Uterus (tissue), 4 donors: ENCODE measurements around the gene S1PR2. TPM values are rescaled to one million over a fixed set of nuclear protein-coding genes. Genes with fewer than 3 reads are reported as not detected.
"Not testable (repeated sequence)": the region's sequence is repeated elsewhere in the genome, so short reads cannot be mapped to it uniquely, and the experiment has no call there.

ENCODE experiments used
- DNase-seq, 2 donors: peaks; one replicate each; pipeline ENCODE4 v3.0.0-alpha.2; 2019 to 2020
- H3K27ac ChIP-seq, 2 donors: fragments of 200-600 bp; sonication (generic); 1 replicate in 1 of 2; 2 replicates in 1 of 2; pipeline ENCODE4 v1.5.1; 2016 to 2018
- H3K27me3 ChIP-seq, 2 donors: fragments of 200-600 bp; sonication (generic); one replicate each; pipeline ENCODE4 v1.5.1; 2018 to 2019; ENCODE audit warnings: control low read depth in 1 of 2
- H3K36me3 ChIP-seq, 2 donors: fragments of 200-600 bp; sonication (generic); one replicate each; pipeline ENCODE4 v1.5.1; 2019; ENCODE audit warnings: control low read depth in 1 of 2
- H3K4me1 ChIP-seq, 2 donors: fragments of 200-600 bp; sonication (generic); one replicate each; pipeline ENCODE4 v1.5.1; 2018 to 2019; ENCODE audit warnings: control low read depth in 1 of 2
- H3K4me3 ChIP-seq, 2 donors: fragments of 200-600 bp; sonication (generic); 1 replicate in 1 of 2; 2 replicates in 1 of 2; pipeline ENCODE4 v1.5.1; 2018 to 2019; ENCODE audit warnings: mild to moderate bottlenecking in 1 of 2
- H3K9me3 ChIP-seq, 2 donors: fragments of 200-600 bp; sonication (generic); one replicate each; pipeline ENCODE4 v1.5.1; 2019; ENCODE audit warnings: control low read depth in 1 of 2
- CTCF ChIP-seq, 4 experiments: fragments of 200-600 bp in 2 of 4; fragments of 450-650 bp in 2 of 4; sonication (generic) in 2 of 4; IDR thresholded peaks; one replicate each; pipeline ENCODE4 v1.5.1; 2016 to 2019; ENCODE audit warnings: antibody characterized with exemption in 4 of 4, mild to moderate bottlenecking in 2 of 4, moderate library complexity in 1 of 4
- POLR2A ChIP-seq, 2 donors: fragments of 450-650 bp; IDR thresholded peaks; one replicate each; pipeline ENCODE4 v1.6.1; 2016; ENCODE audit warnings: antibody characterized with exemption in 2 of 2, mild to moderate bottlenecking in 1 of 2, moderate library complexity in 1 of 2
- intact Hi-C: fragments of 100-400 bp; cut with DNase I; formaldehyde crosslinking; loops from one replicate; pipeline ENCODE4 v1.15.1; 2023; ENCODE audit warnings: low total_unique reads
- microRNA-seq: library from miRNA; unstranded; fragments of <30 nt; microRNA quantifications from one replicate; pipeline ENCODE4, GENCODE V29; 2016; ENCODE audit warnings: borderline microRNAs expressed, borderline replicate concordance
- small RNA-seq: library from RNA; depleted of rRNA; stranded (forward); fragments of <200 nt; gene quantifications from one replicate; pipeline ENCODE3, GENCODE V24; 2016
- total RNA-seq, 4 donors: library from RNA; depleted of rRNA in 3 of 4; stranded (reverse); fragments of >200 nt in 3 of 4; gene quantifications; one replicate each; pipeline versions ENCODE4 v1.1.0 to v1.2.4, GENCODE V29; 2014 to 2023
- donor health status: DM: yes; HTN: yes; CAD: no.

The S1PR2 gene
- total RNA-seq, 4 donors from 2014 or later = 1.3 to 32.5 (median 17.3) TPM

GRCh38 chr19:10182847-10183246 is 48.3 kb downstream of the S1PR2 start:
- Histone ChIP-seq H3K27ac (no peak overlapping the region), H3K27me3 (no peaks in the 10 kb centered on the region), H3K4me1 (no peaks in the 10 kb centered on the region), H3K36me3 (no peaks in the 10 kb centered on the region), H3K9me3 (no peaks in the 10 kb centered on the region), H3K4me3 (no peak overlapping the region)
- TF ChIP-seq POLR2A (IDR thresholded peaks at IDR 0.05) = no peak
- TF ChIP-seq CTCF (IDR thresholded peaks at IDR 0.05) = no peak
- intact Hi-C loops = no loop called here
- DNase-seq = no peak

GRCh38 chr19:10182076-10182475 is 49.1 kb downstream of the S1PR2 start:
- H3K4me3 ChIP-seq = no peak overlapping the region
- H3K9me3 ChIP-seq = no peaks in the 10 kb centered on the region
- TF ChIP-seq POLR2A (IDR thresholded peaks at IDR 0.05) = no peak
- no peak for TF ChIP-seq CTCF (IDR thresholded peaks at IDR 0.05)
- no peaks in the 10 kb centered on the region for H3K36me3 ChIP-seq
- no peak for DNase-seq
- H3K27me3 ChIP-seq = no peaks in the 10 kb centered on the region
- no peak overlapping the region for H3K27ac ChIP-seq
- no peaks in the 10 kb centered on the region for H3K4me1 ChIP-seq
- intact Hi-C loops = no loop called here

- TF ChIP-seq CTCF (IDR thresholded peaks at IDR 0.05) (no peak), POLR2A (IDR thresholded peaks at IDR 0.05) (no peak)
- Histone ChIP-seq H3K36me3 (no peaks in the 10 kb centered on the region), H3K9me3 (no peaks in the 10 kb centered on the region), H3K27me3 (no peaks in the 10 kb centered on the region), H3K4me3 (no peak overlapping the region), H3K27ac (no peak overlapping the region), H3K4me1 (no peaks in the 10 kb centered on the region)
- DNase-seq = no peak
- intact Hi-C loops = no loop called here
These were observed 50.7 kb downstream of the S1PR2 start for GRCh38 chr19:10180459-10180858.

GRCh38 chr19:10180024-10180423 is 51.1 kb downstream of the S1PR2 start:
- H3K9me3 ChIP-seq, H3K36me3 ChIP-seq, H3K27me3 ChIP-seq, H3K4me1 ChIP-seq, intact Hi-C loops, H3K4me3 ChIP-seq, H3K27ac ChIP-seq, DNase-seq: not testable (repeated sequence)

- no peak for DNase-seq
- Histone ChIP-seq H3K4me1 (no peaks in the 10 kb centered on the region), H3K9me3 (no peaks in the 10 kb centered on the region), H3K27ac (no peak overlapping the region), H3K36me3 (no peaks in the 10 kb centered on the region), H3K4me3 (no peak overlapping the region), H3K27me3 (no peaks in the 10 kb centered on the region)
- intact Hi-C loops = no loop called here
- TF ChIP-seq POLR2A (IDR thresholded peaks at IDR 0.05) (no peak), CTCF (IDR thresholded peaks at IDR 0.05) (no peak)
These were observed 57.6 kb downstream of the S1PR2 start for GRCh38 chr19:10173527-10173926.

Small RNA genes lying within 50 kb of the gene (microRNA-seq; reads per million reads assigned to microRNA genes)
- not detected for gene MIR4322

Small RNA genes lying within 50 kb of the gene (small RNA-seq; reads per million reads assigned to genes)
- not detected for gene MIR4322

Other genes with a start within 250 kb of the S1PR2 start
- gene COL5A3, start 220.8 kb downstream of the S1PR2 start, total RNA-seq = 10 to 100 TPM; 12.6 to 43.3 (median 25.6) TPM
- gene RDH8, start 217.8 kb downstream of the S1PR2 start, total RNA-seq = not detected
- gene SHFL, start 145.0 kb downstream of the S1PR2 start, total RNA-seq = 10 to 100 TPM; 23.2 to 79.2 (median 44.8) TPM
- gene ANGPTL6, start 128.7 kb downstream of the S1PR2 start, total RNA-seq = 1 to 10 TPM in 1 of 4 donors, not detected in 3; 5.5 TPM
- gene PPAN, start 125.0 kb downstream of the S1PR2 start, total RNA-seq = 10 to 100 TPM in 3 of 4 donors, 1 to 10 TPM in 1; 5.6 to 54.8 (median 26.1) TPM
- 10 to 100 TPM in 1 of 4 donors, 1 to 10 TPM in 2, under 1 TPM in 1; 0.51 to 19.1 (median 4.4) TPM for gene P2RY11, start 119.6 kb downstream of the S1PR2 start, total RNA-seq
- gene EIF3G, start 111.4 kb downstream of the S1PR2 start, total RNA-seq = 100 to 1,000 TPM; 162 to 460 (median 226) TPM
- gene DNMT1, start 36.4 kb downstream of the S1PR2 start, total RNA-seq = 100 to 1,000 TPM in 1 of 4 donors, 10 to 100 TPM in 3; 37.6 to 134 (median 67.9) TPM
- 10 to 100 TPM; 18.2 to 56.9 (median 31.1) TPM for gene MRPL4, start 20.9 kb upstream of the S1PR2 start, total RNA-seq
- 10 to 100 TPM in 3 of 4 donors, 1 to 10 TPM in 1; 6.5 to 32.8 (median 23.2) TPM for gene ICAM1, start 39.8 kb upstream of the S1PR2 start, total RNA-seq
- under 1 TPM in 1 of 4 donors, not detected in 3; 0.41 TPM for gene ICAM4, start 55.6 kb upstream of the S1PR2 start, total RNA-seq
- gene ICAM5, start 58.6 kb upstream of the S1PR2 start, total RNA-seq = under 1 TPM in 3 of 4 donors, not detected in 1; 0.07 to 0.88 (median 0.29) TPM
- gene ZGLP1, start 78.5 kb upstream of the S1PR2 start, total RNA-seq = 1 to 10 TPM in 2 of 4 donors, not detected in 2; 1.0 to 2.5 TPM
- gene FDX2, start 84.7 kb upstream of the S1PR2 start, total RNA-seq = 10 to 100 TPM in 1 of 4 donors, 1 to 10 TPM in 3; 1.5 to 12.7 (median 4.9) TPM
- gene RAVER1, start 102.2 kb upstream of the S1PR2 start, total RNA-seq = 10 to 100 TPM in 3 of 4 donors, 1 to 10 TPM in 1; 7.4 to 42.4 (median 16.4) TPM
- 10 to 100 TPM in 1 of 4 donors, 1 to 10 TPM in 3; 3.0 to 65.3 (median 6.2) TPM for gene ICAM3, start 108.3 kb upstream of the S1PR2 start, total RNA-seq
- 100 to 1,000 TPM in 1 of 4 donors, 10 to 100 TPM in 3; 22.0 to 112 (median 67.8) TPM for gene TYK2, start 149.2 kb upstream of the S1PR2 start, total RNA-seq
- 100 to 1,000 TPM in 2 of 4 donors, 10 to 100 TPM in 2; 41.5 to 163 (median 129) TPM for gene CDC37, start 172.2 kb upstream of the S1PR2 start, total RNA-seq
- gene PDE4A, start 189.2 kb upstream of the S1PR2 start, total RNA-seq = 10 to 100 TPM in 1 of 4 donors, 1 to 10 TPM in 3; 3.2 to 10.6 (median 4.1) TPM